Middle frontal gyrus (tissue), 1 donor: ENCODE measurements around the gene WBP1.
"Not testable (repeated sequence)": the region's sequence is repeated elsewhere in the genome, so short reads cannot be mapped to it uniquely, and the experiment has no call there.

ENCODE experiments used
- DNase-seq: peaks from one replicate; pipeline ENCODE4 v3.0.0-alpha.2; 2015; ENCODE audit warnings: low spot score; ENCODE audit errors: extremely low spot score

WBP1 gene

DNA sequence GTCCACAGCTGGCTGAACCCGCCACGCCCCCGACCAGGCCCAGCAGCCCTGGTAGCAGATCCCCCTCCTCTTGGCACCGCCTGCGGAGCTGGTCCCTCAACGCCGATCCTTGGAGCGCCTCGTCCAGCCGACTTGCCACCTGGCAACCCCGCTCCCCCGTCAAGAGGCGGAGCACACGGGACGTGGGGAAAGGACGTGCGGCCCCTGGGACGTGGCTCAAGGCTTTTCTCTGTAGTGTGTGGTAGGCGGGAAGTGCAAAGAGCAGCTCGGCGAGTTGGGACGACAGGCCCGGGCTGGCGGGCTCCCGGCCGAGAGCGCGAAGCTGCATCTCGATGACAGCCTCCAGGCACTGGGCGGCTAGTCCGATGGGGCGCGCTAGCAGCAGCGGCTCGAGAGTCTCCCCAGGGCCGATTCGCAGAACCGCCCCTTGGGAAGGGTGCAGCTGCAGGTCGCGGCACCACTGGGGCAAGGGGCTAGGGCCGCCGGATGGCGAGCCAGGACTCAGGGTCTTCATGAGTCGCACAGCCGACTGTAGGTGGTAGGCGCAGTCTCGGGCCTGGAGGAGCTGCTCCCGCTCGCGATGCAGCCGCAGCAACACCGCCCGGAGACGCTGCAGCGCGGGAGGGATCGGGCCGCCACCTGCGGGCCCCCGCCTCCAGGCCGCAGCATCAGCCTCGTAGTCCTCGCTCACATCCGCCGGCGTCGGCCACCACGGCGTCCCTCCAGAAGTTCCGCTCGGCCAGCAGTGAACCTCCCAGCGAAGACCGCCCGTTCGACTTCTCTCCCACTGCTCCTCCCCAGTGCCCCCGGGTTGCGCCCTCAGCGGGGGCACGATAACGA, 23.9 kb downstream of the WBP1 start:
- DNase-seq = peak; percentile 16

GRCh38 chr2:74482801-74483674, 24.8 kb downstream of the WBP1 start, which contains the start of the genes CCDC142 and TTC31:
Gene CCDC142, minus strand, starts transcription at chr2:74482998. Its CDS starts 161 bp downstream, at chr2:74482837.
Gene TTC31, plus strand, starts transcription at chr2:74483081. Its CDS starts 15 bp downstream, at chr2:74483096.
- DNase-seq = peak; percentile 94

DNA sequence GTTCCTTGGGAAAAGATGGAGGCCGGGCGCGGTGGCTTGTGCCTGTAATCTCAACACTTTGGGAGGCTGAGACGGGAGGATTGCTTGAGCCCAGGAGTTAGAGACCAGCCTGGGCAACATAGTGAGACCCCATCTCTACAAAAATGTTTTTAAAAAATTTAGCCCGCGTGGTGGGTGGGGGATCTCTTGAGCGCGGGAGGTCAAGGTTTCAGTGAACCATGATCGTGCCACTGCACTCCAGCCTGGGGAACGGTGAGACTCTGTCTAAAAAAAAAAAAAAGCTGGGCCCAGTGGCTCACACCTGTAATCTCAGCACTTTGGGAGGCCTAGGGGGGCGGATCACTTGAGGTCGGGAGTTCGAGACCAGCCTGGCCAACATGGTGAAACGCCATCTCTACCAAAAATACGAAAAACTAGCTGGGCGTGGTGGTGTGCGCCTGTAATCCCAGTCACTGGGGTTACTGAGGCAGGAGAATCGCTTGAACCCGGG, 25.5 kb downstream of the WBP1 start:
- not testable (repeated sequence) for DNase-seq

GRCh38 chr2:74486141-74486540, 27.9 kb downstream of the WBP1 start:
- DNase-seq = no peak

GRCh38 chr2:74488643-74489481, 30.6 kb downstream of the WBP1 start:
- no peak for DNase-seq

GRCh38 chr2:74489906-74490305, 31.7 kb downstream of the WBP1 start:
- no peak for DNase-seq

- DNase-seq = no peak
Measured at GRCh38 chr2:74491648-74492544, 33.7 kb downstream of the WBP1 start.

DNA sequence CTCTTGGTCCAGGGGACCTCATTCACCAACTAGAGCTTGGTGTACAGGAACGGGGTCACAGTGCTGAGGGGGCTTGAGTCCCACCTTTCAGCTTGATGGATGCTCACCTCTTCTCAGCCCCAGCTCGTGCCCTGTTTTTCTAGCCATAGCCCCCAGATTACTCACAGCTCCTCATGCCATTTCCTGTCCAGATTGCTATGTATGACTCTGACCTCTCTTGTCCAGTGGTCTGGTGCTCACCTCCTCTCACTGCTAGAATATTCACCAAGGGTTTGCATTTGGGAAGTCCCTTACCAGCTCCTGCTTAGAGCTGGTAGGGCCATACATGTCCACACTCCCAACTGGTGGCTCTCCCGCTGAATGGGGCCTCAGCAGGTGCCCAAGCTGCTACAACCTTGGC, 35.3 kb downstream of the WBP1 start:
- no peak for DNase-seq

DNA sequence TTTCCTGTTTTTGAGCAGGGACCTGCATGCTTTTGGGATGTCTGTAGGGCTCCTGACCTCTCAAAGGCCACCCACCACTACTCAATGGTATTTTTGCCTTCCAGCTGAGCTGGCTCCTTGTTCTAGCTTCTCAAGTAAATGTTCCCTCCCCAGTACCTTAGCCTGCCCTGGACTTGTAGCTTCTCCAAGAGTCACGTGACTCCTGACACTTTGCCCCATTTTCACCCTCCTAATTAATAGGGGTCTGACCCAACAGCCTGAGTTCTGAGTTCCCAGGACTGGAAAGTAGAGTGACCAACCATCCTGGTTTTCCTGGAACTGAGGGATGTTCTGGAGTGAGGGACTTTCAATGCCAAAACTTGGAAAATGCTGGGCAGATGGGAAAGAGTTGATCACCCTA, 37.2 kb downstream of the WBP1 start:
- DNase-seq = no peak

DNA sequence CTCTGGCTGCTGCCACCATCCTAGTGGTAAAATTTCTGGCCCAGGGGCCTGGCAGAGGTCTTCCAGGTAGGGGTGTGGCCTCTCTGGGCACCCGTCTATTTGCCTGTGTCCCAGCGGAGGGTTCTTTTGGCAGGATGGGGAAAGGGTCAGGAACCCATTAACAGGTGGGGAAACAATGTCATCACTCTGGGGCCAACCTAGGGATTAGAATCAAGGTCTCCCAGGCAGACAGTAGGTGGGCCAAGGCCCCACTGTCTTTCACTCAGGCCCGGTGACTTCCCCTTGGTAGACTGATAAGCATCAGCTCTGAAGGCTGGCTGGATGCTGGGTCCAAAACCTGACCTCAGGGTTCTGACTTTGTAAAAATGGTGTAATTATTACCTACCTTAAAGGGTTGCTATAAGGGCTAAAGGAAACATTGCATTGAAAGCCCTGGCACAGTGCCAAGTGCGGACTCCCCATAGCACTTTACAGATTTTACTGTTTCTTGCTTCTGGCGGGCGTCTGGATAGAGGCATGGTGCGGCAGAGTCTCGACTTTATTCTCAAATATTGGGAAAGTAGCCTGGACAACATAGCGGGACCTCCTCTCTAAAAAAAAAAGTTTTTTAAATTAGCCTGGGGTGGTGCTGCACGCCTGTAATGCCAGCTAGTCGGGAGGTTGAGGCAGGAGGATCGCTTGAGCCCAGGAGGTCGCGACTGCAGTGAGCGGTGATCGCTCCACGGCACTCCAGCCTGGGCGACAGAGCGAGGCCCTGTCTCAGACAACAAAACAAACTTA, 38.9 kb downstream of the WBP1 start:
- DNase-seq = no peak

GRCh38 chr2:74497777-74498499, 39.7 kb downstream of the WBP1 start:
- no peak for DNase-seq

DNA sequence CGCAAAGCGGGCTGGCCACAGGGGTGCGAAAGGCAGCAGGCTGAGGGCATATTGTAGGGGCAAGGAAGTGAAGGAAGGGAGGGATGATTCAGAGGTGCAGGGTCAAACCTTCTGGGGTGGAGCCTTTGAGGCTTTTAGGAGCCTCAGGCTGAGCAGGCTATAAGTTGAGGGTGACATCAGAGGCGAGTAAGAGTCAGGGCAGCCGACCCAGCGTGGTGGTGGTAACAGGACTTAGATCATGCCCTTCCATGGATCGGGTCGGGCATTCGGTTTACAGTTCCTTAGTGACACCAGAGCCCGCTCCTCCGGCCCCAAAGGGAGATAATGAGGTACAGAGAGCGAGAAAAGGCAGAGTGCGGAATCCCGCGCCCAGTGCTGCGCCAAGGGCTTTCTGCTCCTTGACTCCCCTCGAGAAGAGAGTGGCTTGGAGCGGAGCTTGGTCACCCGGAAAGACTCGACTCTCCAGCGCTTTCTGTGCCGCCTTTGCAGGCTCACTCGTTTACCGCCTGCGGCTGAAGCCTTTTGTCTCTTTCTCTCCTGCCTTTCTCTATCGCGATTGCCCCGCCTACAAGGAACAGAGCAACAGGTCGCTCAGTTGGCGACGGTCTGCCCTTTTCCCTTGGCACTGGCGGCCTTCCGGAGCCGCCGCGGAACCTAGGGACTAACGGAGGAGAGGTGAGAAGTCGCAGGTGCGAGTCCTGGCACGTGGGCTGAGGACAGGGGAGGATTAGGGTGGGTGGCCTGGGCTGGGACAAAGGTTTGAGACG, 40.4 kb downstream of the WBP1 start:
- no peak for DNase-seq

- no peak for DNase-seq
Measured at GRCh38 chr2:74499267-74499939, 41.2 kb downstream of the WBP1 start, which contains the start of gene LBX2. Gene LBX2, minus strand, starts transcription at chr2:74499603. Its CDS starts 66 bp downstream, at chr2:74499537.

DNA sequence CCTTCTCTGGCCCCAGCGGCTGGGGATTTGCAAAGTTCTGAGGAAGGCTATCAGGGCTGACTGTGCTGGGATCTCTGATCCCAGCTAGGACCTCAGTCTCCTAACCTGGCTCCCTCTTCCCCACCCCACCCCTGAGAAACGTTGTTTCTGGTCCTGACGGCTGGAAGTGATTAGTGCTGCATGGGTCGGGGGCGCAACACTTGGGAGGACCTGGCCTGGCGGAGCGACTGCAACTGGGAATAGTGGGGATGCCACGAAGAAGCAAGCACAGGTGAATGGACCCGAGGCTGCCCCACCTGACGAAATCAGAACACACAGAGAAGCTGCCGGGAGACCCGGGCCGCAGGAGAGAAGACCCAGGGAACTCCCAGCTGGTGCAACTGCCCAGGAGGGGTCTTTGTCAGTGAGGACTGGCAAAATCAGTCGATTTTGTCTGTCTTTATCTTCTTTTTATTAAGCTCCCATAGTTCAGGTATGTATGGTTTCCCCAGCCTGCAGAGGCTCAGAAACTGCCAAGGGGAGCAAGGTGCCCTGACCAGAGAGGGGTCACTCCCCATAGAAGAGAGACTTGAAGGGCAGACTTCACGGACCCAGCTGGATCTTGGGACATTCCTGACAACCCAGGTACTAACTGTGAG, 41.8 kb downstream of the WBP1 start:
- DNase-seq = no peak

GRCh38 chr2:74500578-74500946, 42.3 kb downstream of the WBP1 start:
- no peak for DNase-seq

- DNase-seq = no peak
Measured at GRCh38 chr2:74501335-74502071, 43.3 kb downstream of the WBP1 start.
